B cell (primary cell): ENCODE data around the gene ARRDC1. TPM values are rescaled to one million over a fixed set of nuclear protein-coding genes. Genes with fewer than 3 reads are reported as not detected.
A peak's percentile ranks its signal among the peaks of the same experiment; 100 is the strongest.

Experiments
- ATAC-seq: fragments of 200-7000 bp; cut with Tn5 transposase; one replicate; pipeline ENCODE4 v1.10.0; 2021; ENCODE audit warnings: low read depth, mild to moderate bottlenecking, moderate number of reproducible peaks, moderate library complexity
- CTCF ChIA-PET: fragments of 350-600 bp; sonication (Branson Sonifier 250); formaldehyde crosslinking; loops from one replicate; lab custom pipeline; 2021; ENCODE audit warnings: antibody characterized with exemption, inconsistent platforms; lab: Charles Lee
- POLR2A ChIA-PET: fragments of 350-600 bp; sonication (Branson Sonifier 250); formaldehyde crosslinking; loops from one replicate; lab custom pipeline; 2021; ENCODE audit warnings: antibody characterized with exemption; lab: Charles Lee
- DNase-seq: peaks from one replicate; pipeline ENCODE4 v3.0.0; 2013
- H2AFZ ChIP-seq: 2 replicates; pipeline ENCODE4 v1.6.1; 2012; ENCODE audit warnings: mild to moderate bottlenecking, low read depth, low read length; ENCODE audit not compliant: insufficient read depth, poor library complexity, severe bottlenecking
- H3K27ac ChIP-seq, 2 donors: 1 replicate in 1 of 2; 2 replicates in 1 of 2; pipeline ENCODE4 v1.5.1; 2012 to 2013; ENCODE audit warnings: low read length in 2 of 2, mild to moderate bottlenecking in 2 of 2, moderate library complexity in 1 of 2
- H3K27me3 ChIP-seq, 4 experiments: fragments of 200-600 bp in 1 of 4; sonication (generic) in 1 of 4; replicated peaks in 1 of 4; 1 replicate in 2 of 4; 2 replicates in 2 of 4; pipeline versions ENCODE4 v1.6.1 to v1.7.0; 2013 to 2016; ENCODE audit warnings: low read length in 3 of 4, mild to moderate bottlenecking in 2 of 4, mixed read lengths in 1 of 4, moderate library complexity in 1 of 4; ENCODE audit not compliant: insufficient read depth in 4 of 4, control insufficient read depth in 3 of 4; ENCODE audit errors: control extremely low read depth in 1 of 4
- H3K36me3 ChIP-seq, 2 experiments: replicated peaks in 1 of 2; 1 replicate in 1 of 2; 2 replicates in 1 of 2; pipeline versions ENCODE4 v1.6.1 to v1.7.1; 2013; ENCODE audit warnings: low read length in 1 of 2; ENCODE audit not compliant: insufficient read depth in 2 of 2, control insufficient read depth in 1 of 2; ENCODE audit errors: control extremely low read depth in 1 of 2, extremely low read depth in 1 of 2
- H3K4me1 ChIP-seq, 2 donors: fragments of 200-600 bp in 1 of 2; sonication (generic) in 1 of 2; 1 replicate in 1 of 2; 2 replicates in 1 of 2; pipeline versions ENCODE4 v1.5.1 to v1.6.1; 2013 to 2017; ENCODE audit warnings: low read length in 2 of 2; ENCODE audit not compliant: control insufficient read depth in 2 of 2, insufficient read depth in 2 of 2
- H3K4me2 ChIP-seq: replicated peaks from 2 replicates; pipeline ENCODE3; 2012; ENCODE audit warnings: mild to moderate bottlenecking, low read depth, low read length; ENCODE audit not compliant: poor library complexity, severe bottlenecking
- H3K4me3 ChIP-seq, 5 experiments: fragments of 200-600 bp in 1 of 5; sonication (generic) in 1 of 5; 1 replicate in 3 of 5; 2 replicates in 2 of 5; pipeline versions ENCODE4 v1.5.1 to v1.7.0; 2011 to 2016; ENCODE audit warnings: low read length in 4 of 5, mild to moderate bottlenecking in 4 of 5, low read depth in 2 of 5, control low read depth in 1 of 5, moderate library complexity in 1 of 5; ENCODE audit not compliant: insufficient read depth in 1 of 5; ENCODE audit errors: control extremely low read depth in 1 of 5, extremely low read depth in 1 of 5
- H3K79me2 ChIP-seq: fragments of 200-600 bp; sonication (generic); one replicate; pipeline ENCODE4 v1.6.0; 2016; ENCODE audit warnings: low read length; ENCODE audit not compliant: control insufficient read depth, insufficient read depth
- H3K9ac ChIP-seq: fragments of 200-600 bp; sonication (generic); 2 replicates; pipeline ENCODE4 v1.6.1; 2017; ENCODE audit warnings: mild to moderate bottlenecking, low read length, moderate library complexity
- H3K9me3 ChIP-seq, 3 donors: one replicate each; pipeline versions ENCODE4 v1.6.1 to v1.7.1; 2013; ENCODE audit warnings: low read length in 2 of 3; ENCODE audit not compliant: control insufficient read depth in 2 of 3, insufficient read depth in 1 of 3; ENCODE audit errors: control extremely low read depth in 1 of 3
- H4K20me1 ChIP-seq: 2 replicates; pipeline ENCODE4 v1.6.0; 2012; ENCODE audit warnings: mild to moderate bottlenecking, low read length; ENCODE audit not compliant: insufficient read depth, control insufficient read depth, poor library complexity, severe bottlenecking
- H3K27ac Mint-ChIP-seq: one replicate; pipeline ENCODE4 v1.8.0; 2021; ENCODE audit warnings: mixed read lengths
- H3K27me3 Mint-ChIP-seq: one replicate; pipeline ENCODE4 v1.8.0; 2021; ENCODE audit warnings: mixed read lengths
- H3K4me1 Mint-ChIP-seq: one replicate; pipeline ENCODE4 v1.8.0; 2021; ENCODE audit warnings: mixed read lengths
- H3K4me3 Mint-ChIP-seq: one replicate; pipeline ENCODE4 v1.8.0; 2021; ENCODE audit warnings: mixed read lengths
- H3K9me3 Mint-ChIP-seq: one replicate; pipeline ENCODE4 v1.8.0; 2022; ENCODE audit warnings: mixed read lengths; ENCODE audit not compliant: insufficient read depth
- CTCF ChIP-seq: fragments of 200-600 bp; IDR thresholded peaks from one replicate; pipeline ENCODE4 v1.8.0; 2022; ENCODE audit warnings: antibody characterized with exemption, mild to moderate bottlenecking
- EZH2 ChIP-seq: IDR thresholded peaks from 2 replicates; pipeline ENCODE4 v1.6.1; 2012; ENCODE audit warnings: borderline replicate concordance, low read depth, mild to moderate bottlenecking, moderate library complexity, low read length; ENCODE audit not compliant: insufficient read depth, poor library complexity, severe bottlenecking
- WGBS: methylation state at CpG from one replicate; pipeline ENCODE4 v1.1.5; 2013; ENCODE audit warnings: missing lambda C conversion rate; ENCODE audit not compliant: insufficient coverage; 5-methylcytosine and 5-hydroxymethylcytosine counted together
- intact Hi-C: fragments of 100-400 bp; cut with micrococcal nuclease; formaldehyde crosslinking; loops from one replicate; pipeline ENCODE4 v1.10.0; 2022
- polyA plus RNA-seq: library from polyadenylated mRNA; depleted of rRNA; stranded (reverse); fragments of >200 nt; gene quantifications from 2 replicates; pipeline ENCODE4 v1.2.3, GENCODE V29; 2012
- total RNA-seq, 2 donors: library from RNA; stranded (reverse); fragments of 120-200 nt in 1 of 2; gene quantifications; 1 replicate in 1 of 2; 2 replicates in 1 of 2; pipeline versions ENCODE4 v1.2.3 to v1.2.4, GENCODE V29; 2013 to 2022

The ARRDC1 gene
- total and polyA plus RNA-seq, 2 donors (not counting 1 experiment from before 2014, with no cell fraction given) = 89.2 to 227 TPM

- H3K36me3 ChIP-seq = peaks cover 0 to 22% of the 10 kb centered on the region in 2 experiments
- no peak overlapping the region for H3K4me2 ChIP-seq
- Mint-ChIP-seq H3K27ac (peak overlapping the region; percentile 33), H3K4me3 (peak overlapping the region; percentile 9), H3K4me1 (peaks cover 40% of the 10 kb centered on the region), H3K27me3 (no peaks in the 10 kb centered on the region), H3K9me3 (no peaks in the 10 kb centered on the region)
- no peak overlapping the region for H2AFZ ChIP-seq
- H3K4me3 ChIP-seq = no peak overlapping the region
- no peak overlapping the region for H3K9ac ChIP-seq
- ChIA-PET CTCF (no interaction called here), POLR2A (no interaction called here)
- peaks cover 52% of the 10 kb centered on the region for H4K20me1 ChIP-seq
- TF ChIP-seq EZH2 (no peak), CTCF (no peak)
- DNase-seq = no peak
- H3K79me2 ChIP-seq = peaks cover 98% of the 10 kb centered on the region
- H3K27ac ChIP-seq = no peak overlapping the region
- H3K9me3 ChIP-seq = no peaks in the 10 kb centered on the region
- 91% methylated on average over 1 of the region's 5 CpGs for WGBS
- H3K4me1 ChIP-seq = peaks cover 11 to 13% of the 10 kb centered on the region in 2 donors
- H3K27me3 ChIP-seq = no peaks in the 10 kb centered on the region
- ATAC-seq = no peak
- intact Hi-C loops = no loop called here
These were observed 35.4 kb downstream of the ARRDC1 start for GRCh38 chr9:137640862-137641261.

GRCh38 chr9:137642118-137642601 is 36.7 kb downstream of the ARRDC1 start:
- Mint-ChIP-seq H3K9me3 (no peaks in the 10 kb centered on the region), H3K27ac (no peak overlapping the region), H3K4me1 (peaks cover 44% of the 10 kb centered on the region), H3K27me3 (no peaks in the 10 kb centered on the region), H3K4me3 (no peak overlapping the region)
- no peak for ATAC-seq
- 100% methylated on average over 2 of the region's 10 CpGs for WGBS
- Histone ChIP-seq H4K20me1 (peaks cover 58% of the 10 kb centered on the region), H3K4me1 (peaks cover 18 to 20% of the 10 kb centered on the region in 2 donors), H3K4me3 (no peak overlapping the region), H3K27me3 (no peaks in the 10 kb centered on the region), H2AFZ (no peak overlapping the region), H3K9ac (no peak overlapping the region), H3K79me2 (peaks cover 98% of the 10 kb centered on the region), H3K4me2 (no peak overlapping the region), H3K27ac (no peak overlapping the region), H3K36me3 (peaks cover 0 to 22% of the 10 kb centered on the region in 2 experiments), H3K9me3 (no peaks in the 10 kb centered on the region)
- no peak for DNase-seq
- POLR2A ChIA-PET = no interaction called here
- TF ChIP-seq CTCF = no peak
- no peak for TF ChIP-seq EZH2
- intact Hi-C loops = no loop called here
- CTCF ChIA-PET = no interaction called here
